ENCODE measurements around the gene STARD3. TPM values are rescaled to one million over a fixed set of nuclear protein-coding genes. Genes with fewer than 3 reads are reported as not detected.

The STARD3 gene
- total and polyA plus RNA-seq, 2 of the 13 experiments (the other 11 are each of a cell fraction or from before 2014, with no cell fraction given): 34.6 to 100 TPM

- Histone ChIP-seq H3K4me1 (ENCODE audit: insufficient read depth, low read length) (peaks cover 16% of the 10 kb centered on the region), H3K36me3 (replicated peaks in 1 of 2; ENCODE audit: control insufficient read depth in 1 of 2, insufficient read depth in 2 of 2, low read length in 2 of 2) (peaks cover 25 to 33% of the 10 kb centered on the region in 2 experiments; a peak in 4 of 5 replicates), H3K9ac (ENCODE audit: insufficient read depth, low read depth, low read length) (no peak overlapping the region), H3K9me3 (ENCODE audit: low read length) (no peaks in the 10 kb centered on the region), H3K4me3 (replicated peaks in 1 of 3; ENCODE audit: insufficient read depth in 1 of 3, low read depth in 2 of 3, low read length in 3 of 3) (no peak overlapping the region), H3K27me3 (ENCODE audit: control insufficient read depth in 1 of 2, insufficient read depth in 2 of 2, low read length in 2 of 2) (no peaks in the 10 kb centered on the region), H3K27ac (ENCODE audit: extremely low read length, insufficient read depth, low read length) (no peak overlapping the region), H3K4me2 (ENCODE audit: low read depth, low read length) (no peak overlapping the region), H3K79me2 (ENCODE audit: insufficient read depth, low read length) (no peaks in the 10 kb centered on the region), H2AFZ (ENCODE audit: low read length) (no peak overlapping the region), H4K20me1 (ENCODE audit: insufficient read depth, low read length) (no peaks in the 10 kb centered on the region)
- CTCF ChIA-PET (ENCODE audit: low intra/inter-chr PET ratio, low total read pairs): no interaction called here
- intact Hi-C loops (cut with micrococcal nuclease; ENCODE audit: unreplicated experiment) (no loop called here), in situ Hi-C loops (cut with HindIII; ENCODE audit: extremely low pct_ligation_motif_present, low pct_unique_long_range_greater_than_20kb) (no loop called here)
- DNase-seq (ENCODE audit: low spot score) (no peak), ATAC-seq (no peak), FAIRE-seq (no peak)
- no peak for TF ChIP-seq HMG20B (CRISPR knock-in tag; conservative IDR thresholded peaks at IDR 0.05)
- TF ChIP-seq MNT (IDR thresholded peaks at IDR 0.05): peak; percentile 27; the same call in 1 of the 2 replicates
- POLR2A ChIA-PET: no interaction called here
- WGBS (ENCODE audit: low lambda C conversion rate): 90% methylated on average over 15 of the region's 15 CpGs
- BruUV-seq (replicated peaks): no TSS peak
Observed at GRCh38 chr17:39659279-39660010, 22.5 kb downstream of the STARD3 start.

GRCh38 chr17:39660011-39660360 is 23.0 kb downstream of the STARD3 start:
- in situ Hi-C loops (cut with HindIII; ENCODE audit: extremely low pct_ligation_motif_present, low pct_unique_long_range_greater_than_20kb) (no loop called here), intact Hi-C loops (cut with micrococcal nuclease; ENCODE audit: unreplicated experiment) (no loop called here)
- Histone ChIP-seq H4K20me1 (ENCODE audit: insufficient read depth, low read length) (no peaks in the 10 kb centered on the region), H3K4me3 (replicated peaks in 1 of 3; ENCODE audit: insufficient read depth in 1 of 3, low read depth in 2 of 3, low read length in 3 of 3) (no peak overlapping the region), H3K27me3 (ENCODE audit: control insufficient read depth in 1 of 2, insufficient read depth in 2 of 2, low read length in 2 of 2) (no peaks in the 10 kb centered on the region), H3K9me3 (ENCODE audit: low read length) (no peaks in the 10 kb centered on the region), H3K9ac (ENCODE audit: insufficient read depth, low read depth, low read length) (no peak overlapping the region), H2AFZ (ENCODE audit: low read length) (no peak overlapping the region), H3K27ac (ENCODE audit: extremely low read length, insufficient read depth, low read length) (no peak overlapping the region), H3K4me2 (ENCODE audit: low read depth, low read length) (no peak overlapping the region), H3K79me2 (ENCODE audit: insufficient read depth, low read length) (no peaks in the 10 kb centered on the region), H3K36me3 (replicated peaks in 1 of 2; ENCODE audit: control insufficient read depth in 1 of 2, insufficient read depth in 2 of 2, low read length in 2 of 2) (peaks cover 22 to 27% of the 10 kb centered on the region in 2 experiments; a peak in 4 of 5 replicates), H3K4me1 (ENCODE audit: insufficient read depth, low read length) (peaks cover 21% of the 10 kb centered on the region)
- CTCF ChIA-PET (ENCODE audit: low intra/inter-chr PET ratio, low total read pairs): no interaction called here
- FAIRE-seq: no peak
- ATAC-seq: no peak
- no peak for TF ChIP-seq ZZZ3 (CRISPR knock-in tag; IDR thresholded peaks at IDR 0.05; ENCODE audit: borderline replicate concordance)
- no peak for TF ChIP-seq ZSCAN29 (CRISPR knock-in tag; conservative IDR thresholded peaks at IDR 0.05)
- no peak for TF ChIP-seq STAT5B (CRISPR knock-in tag; IDR thresholded peaks at IDR 0.05)
- no peak for TF ChIP-seq NR2C2 (CRISPR knock-in tag; IDR thresholded peaks at IDR 0.05; ENCODE audit: borderline replicate concordance)
- TF ChIP-seq ELK4 (CRISPR knock-in tag; IDR thresholded peaks at IDR 0.05; ENCODE audit: borderline replicate concordance): no peak
- no peak for TF ChIP-seq SMARCE1 (IDR thresholded peaks at IDR 0.05; ENCODE audit: borderline replicate concordance)
- no peak for TF ChIP-seq HNRNPLL (IDR thresholded peaks at IDR 0.05; ENCODE audit: low read depth, low read length, poor library complexity, severe bottlenecking)
- TF ChIP-seq ZFP37 (CRISPR knock-in tag; IDR thresholded peaks at IDR 0.05; ENCODE audit: borderline replicate concordance): no peak
- TF ChIP-seq SOX5 (CRISPR knock-in tag; IDR thresholded peaks at IDR 0.05; ENCODE audit: borderline replicate concordance): no peak
- TF ChIP-seq MYC (CRISPR knock-in tag; IDR thresholded peaks at IDR 0.05; ENCODE audit: borderline replicate concordance): no peak
- no peak for TF ChIP-seq ASH2L (IDR thresholded peaks at IDR 0.05; ENCODE audit: insufficient read length, low read depth, low read length)
- no peak for TF ChIP-seq ZFP62 (CRISPR knock-in tag; IDR thresholded peaks at IDR 0.05)
- DNase-seq (ENCODE audit: low spot score): no peak
- POLR2A ChIA-PET: no interaction called here
- no TSS peak for BruUV-seq (replicated peaks)
- 91% methylated on average over 5 of the region's 5 CpGs for WGBS (ENCODE audit: low lambda C conversion rate)

Data from HepG2 (cell line).